NCI-H1436 treated with DMSO at 0.1 percent for 48 hours (cell line): ENCODE data around the gene OR4B1.
"Not testable (repeated sequence)": the region's sequence is repeated elsewhere in the genome, so short reads cannot be mapped to it uniquely, and the experiment has no call there.

Source experiments
- DNase-seq: peaks from one replicate; lab custom pipeline; 2025; lab: John Stamatoyannopoulos, UW

OR4B1 gene

GRCh38 chr11:48216510-48216909 lies at the start of gene OR4B1:
TSS of gene OR4B1 (plus strand) at chr11:48216810. CDS start at chr11:48216810, 0 bp downstream.
- DNase-seq: no peak

GRCh38 chr11:48167380-48167779 lies 49.2 kb upstream of the OR4B1 start:
- no peak for DNase-seq

- no peak for DNase-seq
These were observed 47.8 kb upstream of the OR4B1 start for GRCh38 chr11:48168815-48169214.

DNA sequence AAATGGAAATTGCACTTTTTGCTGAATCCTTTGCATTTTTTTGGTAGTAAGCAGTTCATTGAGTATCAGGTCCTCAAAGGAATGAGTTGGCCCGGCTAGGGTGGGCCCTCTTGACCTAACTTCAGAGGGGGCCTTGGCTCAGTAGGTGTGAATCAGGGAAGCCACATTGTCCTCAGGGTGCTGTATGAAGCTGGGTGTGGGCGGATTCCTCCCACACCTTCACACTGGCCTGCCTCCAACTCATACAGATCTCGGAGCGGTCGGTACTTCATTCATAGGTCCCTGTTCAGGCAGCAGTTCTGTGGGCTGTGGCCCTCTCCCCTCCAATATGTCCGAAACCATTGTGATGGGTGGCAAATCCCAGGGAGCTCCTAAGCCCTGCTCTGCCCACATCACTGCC lies 47.4 kb upstream of the OR4B1 start:
- DNase-seq: no peak

- DNase-seq: no peak
These were observed 46.9 kb upstream of the OR4B1 start for GRCh38 chr11:48169717-48170116.

DNA sequence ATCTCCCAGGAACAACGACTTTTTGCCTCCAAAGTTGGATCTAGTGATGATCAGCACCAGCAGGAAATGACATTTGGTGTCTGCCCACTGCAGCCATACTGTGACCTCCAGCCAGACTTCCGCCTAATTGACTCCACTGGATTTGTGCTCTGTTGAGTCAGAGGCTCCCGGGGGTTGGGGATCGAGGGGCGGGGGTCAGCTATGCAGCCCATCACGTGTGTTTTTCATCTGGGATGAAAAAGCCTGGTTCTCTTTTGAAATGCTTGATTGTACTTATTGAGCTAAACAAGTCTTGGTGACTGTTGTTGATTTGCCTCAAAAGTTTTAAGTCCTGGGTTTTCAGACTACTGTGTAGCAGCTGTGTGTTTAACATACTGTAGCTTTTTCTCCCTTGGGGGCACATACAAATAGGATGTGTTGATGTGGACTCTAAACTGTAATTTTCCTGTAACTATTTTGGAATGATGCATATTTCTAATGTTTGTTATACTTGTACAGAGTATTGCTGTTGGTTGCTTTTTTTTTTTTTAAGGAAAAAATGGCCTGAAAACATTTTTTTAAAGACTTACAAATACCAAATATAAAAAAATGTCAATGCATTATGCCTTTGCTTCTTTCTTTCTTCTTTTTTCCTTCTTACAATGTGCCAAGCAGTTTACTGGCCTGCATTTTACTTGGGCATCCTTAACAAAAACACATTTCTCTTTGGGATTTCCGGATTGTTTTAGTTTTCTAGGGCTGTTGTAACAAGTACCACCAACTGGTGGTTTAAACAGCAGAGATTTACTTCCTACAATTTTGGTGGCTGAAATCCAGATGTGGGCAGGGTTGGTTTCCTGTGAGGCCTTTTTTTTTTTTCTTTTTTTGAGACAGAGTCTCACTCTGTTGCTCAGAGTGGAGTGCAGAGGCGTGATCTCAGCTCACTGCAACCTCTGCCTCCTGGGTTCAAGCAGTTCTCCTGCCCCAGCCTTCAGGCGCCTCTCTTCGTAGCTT lies 46.1 kb upstream of the OR4B1 start:
- DNase-seq: no peak

DNA sequence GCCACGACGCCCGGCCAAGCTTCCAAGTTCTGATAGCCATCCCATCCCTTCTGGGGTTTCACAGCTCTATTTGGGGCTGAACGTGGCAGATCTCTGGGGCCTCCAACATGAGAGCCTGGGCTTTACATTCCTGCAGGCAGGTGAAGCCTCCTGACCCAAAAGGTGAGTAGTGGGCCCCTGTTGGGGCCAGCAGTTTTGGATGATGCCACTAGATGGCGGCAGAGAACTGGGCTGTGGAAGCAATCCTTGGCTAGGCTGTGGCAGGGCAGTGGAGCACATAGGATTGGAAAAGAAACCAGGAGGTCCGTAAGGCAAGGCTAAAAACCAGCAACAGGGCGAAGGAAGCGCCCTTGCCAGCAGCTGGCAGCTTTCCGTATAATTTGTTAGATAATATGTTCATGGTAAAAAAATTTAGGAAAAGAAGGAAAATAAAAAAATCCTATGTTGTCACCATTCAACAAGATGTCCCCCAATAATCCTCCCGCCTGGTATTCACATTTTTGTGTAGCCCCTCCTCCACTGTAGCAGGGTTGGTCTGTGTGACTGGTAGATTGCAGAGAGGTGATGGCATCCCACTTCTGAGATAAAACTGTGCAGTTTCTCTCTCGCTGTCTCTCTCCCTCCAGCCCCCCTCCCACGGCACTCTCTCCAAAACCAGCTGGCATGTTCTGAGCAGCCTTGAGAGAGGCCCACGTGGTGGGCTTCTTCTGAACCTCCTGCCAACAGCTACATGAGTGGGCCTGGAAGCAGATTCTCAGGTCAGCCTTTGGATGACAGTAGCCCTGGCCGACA lies 43.6 kb upstream of the OR4B1 start:
- DNase-seq: no peak

DNA sequence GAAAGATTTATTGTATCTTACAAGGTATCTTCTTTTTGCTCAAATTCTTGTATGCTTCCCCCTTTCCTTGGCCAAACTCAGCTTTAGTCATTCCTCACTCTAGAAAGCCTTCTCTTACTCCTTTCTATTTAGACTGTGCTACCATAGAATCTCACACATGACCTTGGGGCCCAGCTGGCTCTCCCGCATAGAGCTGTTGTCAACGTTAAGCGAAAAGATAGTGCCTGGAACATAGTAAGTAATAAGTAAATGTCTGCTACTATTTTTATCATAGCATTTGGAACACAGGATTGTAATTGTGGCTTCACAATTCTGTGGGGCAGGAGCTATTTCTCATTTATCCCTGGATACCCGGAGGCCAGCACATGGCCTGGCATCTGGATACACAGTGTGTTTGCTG lies 38.9 kb upstream of the OR4B1 start:
- DNase-seq: no peak

DNA sequence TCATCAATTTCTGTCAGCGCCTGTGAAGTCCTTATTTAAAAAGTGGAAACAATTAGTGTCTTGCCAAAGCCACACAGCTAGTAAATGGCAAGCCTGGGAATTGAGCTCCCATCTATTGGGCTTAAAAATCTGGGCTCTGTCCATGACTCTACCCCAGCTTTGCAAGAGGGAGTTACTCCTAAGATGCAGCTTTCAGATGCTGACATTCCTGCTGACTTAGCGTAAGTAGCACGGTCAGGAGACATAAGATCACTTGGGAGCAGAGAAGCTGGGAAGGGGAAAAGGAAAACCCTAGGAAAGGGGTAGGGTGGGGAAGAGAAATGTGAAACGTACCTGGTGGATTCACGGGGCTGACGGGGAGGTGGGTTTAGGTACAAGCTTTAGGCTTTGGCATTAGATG lies 36.0 kb upstream of the OR4B1 start:
- DNase-seq: no peak

DNA sequence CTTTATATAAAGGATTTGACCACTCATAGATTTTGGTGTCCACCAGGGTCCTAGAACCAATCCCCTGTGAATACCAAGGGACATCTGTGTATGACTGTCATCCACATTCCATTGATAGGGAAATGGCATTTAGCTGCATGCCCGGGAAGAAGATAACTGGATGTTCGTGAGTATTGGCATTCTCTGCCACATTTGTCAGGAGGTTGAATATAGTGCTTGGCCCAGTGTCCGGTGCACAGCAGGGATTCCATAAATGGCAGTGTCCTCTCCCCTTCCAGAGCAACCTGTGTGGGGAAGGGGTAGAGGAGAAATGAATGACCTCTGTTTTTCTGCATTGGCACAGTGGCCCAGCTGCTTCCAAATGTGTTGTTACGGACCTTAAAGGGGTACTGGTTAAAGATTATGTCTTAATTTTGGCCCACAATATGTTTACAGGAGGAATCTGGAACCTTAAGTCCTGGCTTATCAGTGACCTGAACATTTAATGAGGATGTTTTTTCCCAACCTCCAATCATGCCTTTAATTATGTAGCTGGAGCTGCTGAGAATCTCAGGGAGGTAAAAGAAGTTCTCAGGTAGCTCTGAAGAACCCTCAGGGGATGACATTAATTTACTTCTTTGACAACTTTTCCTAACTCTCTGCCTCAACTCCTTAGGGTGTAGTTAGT lies 33.6 kb upstream of the OR4B1 start:
- no peak for DNase-seq

DNA sequence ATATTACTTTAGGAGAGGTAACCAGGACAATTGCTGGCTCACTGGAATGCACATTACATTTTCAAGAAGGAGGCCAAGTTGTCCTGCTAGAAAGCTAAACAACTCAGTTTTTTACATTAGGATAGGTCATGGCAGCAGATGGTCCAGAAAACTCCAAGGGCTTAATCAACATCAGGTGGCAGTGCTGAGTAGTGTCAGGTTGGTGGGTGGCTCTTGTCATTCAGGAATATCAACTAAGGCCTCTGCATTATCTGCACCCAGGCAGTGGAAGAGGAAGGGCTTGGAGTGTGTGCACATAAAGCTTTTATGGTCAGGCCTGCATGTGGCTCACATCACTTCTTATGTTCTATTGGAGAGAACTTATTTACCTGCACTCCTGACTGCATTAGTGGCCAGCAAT lies 32.2 kb upstream of the OR4B1 start:
- DNase-seq: no peak

DNA sequence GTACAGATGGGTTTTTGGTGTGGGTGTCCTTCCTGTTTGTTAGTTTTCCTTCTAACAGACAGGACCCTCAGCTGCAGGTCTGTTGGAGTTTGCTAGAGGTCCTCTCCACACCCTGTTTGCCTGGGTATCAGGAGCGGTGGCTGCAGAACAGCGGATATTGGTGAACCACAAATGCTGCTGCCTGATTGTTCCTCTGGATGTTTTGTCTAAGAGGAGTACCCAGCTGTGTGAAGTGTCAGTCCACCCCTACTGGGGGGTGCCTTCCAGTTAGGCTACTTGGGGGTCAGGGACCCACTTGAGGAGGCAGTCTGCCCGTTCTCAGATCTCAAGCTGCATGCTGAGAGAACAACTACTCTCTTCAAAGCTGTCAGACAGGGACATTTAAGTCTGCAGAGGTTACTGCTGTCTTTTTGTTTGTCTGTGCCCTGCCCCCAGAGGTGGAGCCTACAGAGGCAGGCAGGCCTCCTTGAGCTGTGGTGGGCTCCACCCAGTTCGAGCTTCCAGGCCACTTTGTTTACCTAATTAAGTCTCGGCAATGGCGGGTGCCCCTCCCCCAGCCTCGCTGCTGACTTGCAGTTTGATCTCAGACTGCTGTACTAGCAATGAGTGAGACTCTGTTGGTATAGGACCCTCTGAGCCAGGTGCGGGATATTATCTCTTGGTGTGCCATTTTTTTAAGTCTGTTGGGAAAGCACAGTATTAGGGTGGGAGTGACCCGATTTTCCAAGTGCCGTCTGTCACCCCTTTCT lies 25.5 kb upstream of the OR4B1 start:
- DNase-seq: not testable (repeated sequence)

GRCh38 chr11:48193876-48194275 lies 22.7 kb upstream of the OR4B1 start:
- no peak for DNase-seq

DNA sequence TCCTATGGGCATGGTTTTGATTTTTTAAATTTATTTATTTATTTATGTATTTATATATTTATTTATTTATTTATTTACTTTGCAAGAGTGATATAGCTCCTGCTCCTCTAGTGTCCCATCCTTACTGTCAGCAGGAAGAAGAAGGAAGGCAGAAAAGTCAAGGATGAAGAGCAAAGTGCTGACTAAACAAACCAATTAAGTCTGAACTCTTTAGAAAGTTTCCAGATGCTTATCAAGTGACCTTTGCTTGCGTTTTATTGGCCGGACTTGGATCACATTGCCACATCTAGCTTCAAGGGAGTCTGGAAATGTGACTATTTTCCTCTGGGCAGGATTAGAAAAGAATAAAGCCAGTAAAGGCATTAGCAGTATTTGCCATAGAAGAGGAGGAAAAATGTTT lies 8.7 kb upstream of the OR4B1 start:
- no peak for DNase-seq

DNA sequence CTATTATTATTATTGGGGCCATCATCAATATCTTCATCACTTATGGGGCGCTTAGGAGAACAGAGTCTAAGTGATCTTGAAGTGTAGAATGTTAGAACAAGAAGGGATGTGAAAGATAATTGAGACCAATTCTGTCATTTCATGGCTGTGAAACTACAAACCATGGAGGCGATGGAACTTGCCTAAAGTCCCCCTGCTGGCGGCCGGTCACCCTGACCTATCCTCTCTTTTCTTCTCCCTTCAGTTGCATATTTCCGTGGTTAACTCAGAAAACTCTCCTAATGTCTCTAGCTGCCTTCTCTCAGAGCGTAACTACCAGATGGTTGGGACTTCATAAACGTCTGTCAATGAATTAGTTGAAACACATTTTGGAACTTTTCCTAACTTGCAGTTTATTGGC lies 6.6 kb upstream of the OR4B1 start:
- no peak for DNase-seq

DNA sequence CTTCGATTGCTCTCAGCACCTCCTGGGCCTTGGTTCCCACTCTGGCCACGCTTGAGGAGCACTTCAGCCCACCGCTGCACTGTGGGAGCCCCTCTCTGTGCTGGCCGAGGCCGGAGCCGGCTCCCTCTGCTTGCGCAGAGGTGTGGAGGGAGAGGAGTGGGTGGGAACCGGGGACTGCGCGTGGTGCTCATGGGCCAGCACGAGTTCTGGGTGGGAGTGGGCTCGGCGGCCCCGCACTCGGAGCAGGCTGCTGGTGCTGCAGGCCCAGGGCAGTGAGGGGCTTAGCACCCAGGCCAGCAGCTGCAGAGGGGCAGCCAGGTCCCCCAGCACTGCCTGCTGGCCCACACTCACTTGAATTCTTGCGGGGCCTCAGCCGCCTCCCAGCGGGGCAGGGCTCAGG lies 12.2 kb downstream of the OR4B1 start:
- DNase-seq: no peak

DNA sequence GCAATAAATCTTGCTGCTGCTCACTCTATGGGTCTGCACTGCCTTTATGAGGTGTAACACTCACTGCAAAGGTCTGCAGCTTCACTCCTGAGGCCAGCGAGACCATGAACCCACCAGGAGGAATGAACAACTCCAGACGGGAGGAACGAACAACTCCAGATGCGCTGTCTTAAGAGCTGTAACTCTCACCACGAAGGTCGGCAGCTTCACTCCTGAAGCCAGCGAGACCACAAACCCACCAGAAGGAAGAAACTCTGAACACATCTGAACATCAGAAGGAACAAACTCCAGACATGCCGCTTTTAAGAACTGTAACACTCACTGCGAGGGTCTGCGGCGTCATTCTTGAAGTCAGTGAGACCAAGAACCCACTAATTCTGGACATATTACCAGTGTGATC lies 13.4 kb downstream of the OR4B1 start:
- not testable (repeated sequence) for DNase-seq

DNA sequence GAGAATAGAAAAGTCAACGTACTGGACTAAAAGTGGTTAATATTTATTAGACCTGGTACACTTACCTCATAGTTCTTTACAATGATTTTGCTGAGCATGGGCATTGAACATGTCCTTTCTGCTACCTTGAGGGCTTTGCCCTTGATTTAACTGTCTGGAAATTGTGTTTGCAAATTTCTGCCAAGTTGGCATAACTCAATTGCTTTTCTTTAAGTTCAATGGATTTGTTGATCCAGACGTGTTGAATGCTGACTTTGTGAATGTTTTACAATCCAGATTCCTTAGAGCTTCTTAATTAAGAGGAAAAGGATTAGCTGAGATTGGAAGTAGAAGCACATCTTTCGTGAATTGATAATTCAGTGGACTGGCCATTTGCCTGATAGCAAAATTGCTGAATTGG lies 21.1 kb downstream of the OR4B1 start:
- no peak for DNase-seq

DNA sequence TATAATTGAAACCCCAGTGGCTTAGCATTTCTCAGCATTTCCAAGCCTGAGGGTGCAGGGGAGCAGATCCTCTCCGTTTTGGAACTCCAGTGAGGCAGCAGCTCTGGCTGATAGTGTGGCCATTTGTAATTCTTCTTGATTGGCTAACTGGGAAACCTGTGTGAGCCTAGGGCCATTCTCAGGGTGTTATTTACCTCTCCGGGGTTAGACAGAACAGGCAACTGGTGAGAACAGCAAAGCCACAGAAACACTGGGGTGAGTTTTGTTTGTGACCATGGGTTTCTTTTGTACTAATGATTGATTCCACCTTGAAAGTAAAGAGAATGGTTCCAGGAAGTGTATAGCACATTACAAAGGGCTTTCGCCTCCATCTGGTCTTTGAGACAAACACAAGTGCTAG lies 25.9 kb downstream of the OR4B1 start:
- DNase-seq: no peak

GRCh38 chr11:48244804-48245203 lies 28.2 kb downstream of the OR4B1 start, which contains the start of gene OR4X2:
TSS of gene OR4X2 (plus strand) at chr11:48245104. CDS start at chr11:48245104, 0 bp downstream.
- no peak for DNase-seq

GRCh38 chr11:48248902-48249301 lies 32.3 kb downstream of the OR4B1 start:
- DNase-seq: no peak

DNA sequence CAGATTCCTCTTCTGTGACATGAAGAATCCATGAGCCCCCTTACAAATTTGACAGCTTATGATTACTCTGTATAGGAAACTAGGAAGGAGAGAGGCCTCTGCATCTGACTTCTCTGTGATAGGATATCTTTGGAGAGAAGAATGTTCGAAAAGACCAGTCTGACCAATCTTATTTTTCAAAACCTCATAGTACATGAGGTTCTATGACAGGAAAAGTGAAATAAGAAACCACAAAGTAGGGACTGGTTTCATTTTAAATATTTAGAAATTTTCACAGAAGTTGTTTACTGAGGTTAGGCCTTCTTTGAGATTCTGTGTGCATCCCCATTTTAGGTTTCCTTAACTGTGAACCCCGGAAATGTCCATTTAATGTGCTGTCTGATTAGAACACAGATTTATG lies 45.0 kb downstream of the OR4B1 start:
- DNase-seq: no peak
